Measurements from ENCODE around the gene MYH1. TPM values are rescaled to one million over a fixed set of nuclear protein-coding genes. Genes with fewer than 3 reads are reported as not detected.

MYH1 gene
- total and polyA plus RNA-seq, 2 experiments from 2014 or later: 0.10 to 0.11 TPM

DNA sequence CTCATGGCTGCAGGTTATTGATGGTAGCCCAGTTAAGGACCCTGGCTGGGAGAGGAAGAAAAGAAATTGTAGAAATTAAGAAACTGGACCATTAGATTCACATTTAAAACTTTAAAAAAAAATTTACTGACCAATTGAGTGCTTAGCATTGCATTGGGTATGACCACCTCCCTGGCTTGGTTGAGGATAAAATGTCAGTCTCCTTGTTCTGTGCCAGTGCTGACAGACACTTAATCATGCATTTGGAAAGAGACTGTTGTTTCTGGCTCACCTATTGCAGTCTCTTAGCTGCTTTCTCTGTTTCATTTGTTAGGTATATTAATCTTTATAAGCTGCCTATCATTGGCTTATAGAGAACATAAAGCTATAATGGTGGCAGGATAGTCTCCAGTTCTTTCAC, 1.7 kb downstream of the MYH1 start:
- Histone ChIP-seq H2AFZ (no peak overlapping the region), H3K9me3 (ENCODE audit: low read depth) (no peaks in the 10 kb centered on the region), H3K27me3 (replicated peaks; ENCODE audit: insufficient read depth) (peaks cover 11% of the 10 kb centered on the region; the same call in 1 of the 2 replicates), H3K36me3 (ENCODE audit: low read depth) (no peaks in the 10 kb centered on the region), H3K9ac (no peak overlapping the region), H4K20me1 (ENCODE audit: insufficient read depth) (no peaks in the 10 kb centered on the region), H3F3A (ENCODE audit: insufficient read depth) (no peaks in the 10 kb centered on the region), H3K4me1 (ENCODE audit: insufficient read depth) (no peaks in the 10 kb centered on the region), H3K79me2 (ENCODE audit: insufficient read depth) (no peaks in the 10 kb centered on the region), H3K27ac (no peak overlapping the region), H3K4me3 (no peak overlapping the region), H3K4me2 (ENCODE audit: unreplicated experiment) (no peak overlapping the region), H3K9me2 (ENCODE audit: insufficient read depth) (no peaks in the 10 kb centered on the region)
- TF ChIP-seq EZH2 (IDR thresholded peaks at IDR 0.05; ENCODE audit: insufficient read depth, poor library complexity, severe bottlenecking) (no peak), EZH2phosphoT487 (IDR thresholded peaks at IDR 0.05; ENCODE audit: insufficient read depth, low read depth) (no peak)
- in situ Hi-C loops (cut with MboI): no loop called here
- no peak for DNase-seq

DNA sequence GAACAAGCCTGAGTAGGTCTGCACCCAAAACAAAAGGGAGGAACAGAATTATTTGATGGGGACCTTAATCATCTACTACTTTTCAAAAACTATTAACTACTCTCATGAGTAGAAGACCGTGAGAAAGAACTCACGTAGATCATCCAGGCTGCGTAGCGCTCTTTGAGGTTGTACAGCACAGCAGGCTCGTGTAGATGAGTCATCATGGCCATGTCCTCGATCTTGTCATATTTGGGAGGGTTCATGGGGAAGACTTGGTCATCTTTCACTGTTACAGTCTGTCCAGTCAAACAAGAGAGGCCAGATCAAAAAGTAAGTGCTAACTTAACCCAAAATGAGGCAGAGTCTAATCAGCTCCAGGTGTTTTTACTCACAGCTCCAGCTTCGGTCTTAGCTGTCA, 2.3 kb downstream of the MYH1 start:
- no peak overlapping the region for H3K4me2 ChIP-seq (ENCODE audit: unreplicated experiment)
- H3K9me2 ChIP-seq (ENCODE audit: insufficient read depth): no peaks in the 10 kb centered on the region
- no peak overlapping the region for H3K27ac ChIP-seq
- H2AFZ ChIP-seq: no peak overlapping the region
- no peak for TF ChIP-seq EZH2 (IDR thresholded peaks at IDR 0.05; ENCODE audit: insufficient read depth, poor library complexity, severe bottlenecking)
- no peak for TF ChIP-seq EZH2phosphoT487 (IDR thresholded peaks at IDR 0.05; ENCODE audit: insufficient read depth, low read depth)
- H3K36me3 ChIP-seq (ENCODE audit: low read depth): no peaks in the 10 kb centered on the region
- H3F3A ChIP-seq (ENCODE audit: insufficient read depth): no peaks in the 10 kb centered on the region
- no peaks in the 10 kb centered on the region for H3K4me1 ChIP-seq (ENCODE audit: insufficient read depth)
- no peak overlapping the region for H3K9ac ChIP-seq
- no peaks in the 10 kb centered on the region for H3K79me2 ChIP-seq (ENCODE audit: insufficient read depth)
- in situ Hi-C loops (cut with MboI): no loop called here
- peaks cover 11% of the 10 kb centered on the region; the same call in 1 of the 2 replicates for H3K27me3 ChIP-seq (replicated peaks; ENCODE audit: insufficient read depth)
- WGBS, 2 experiments (ENCODE audit: low coverage in 1 of 2, low lambda C conversion rate in 2 of 2, missing lambda C conversion rate in 2 of 2): 56 to 57% methylated on average over 7 of the region's 7 CpGs
- no peaks in the 10 kb centered on the region for H4K20me1 ChIP-seq (ENCODE audit: insufficient read depth)
- no peaks in the 10 kb centered on the region for H3K9me3 ChIP-seq (ENCODE audit: low read depth)
- no peak for DNase-seq
- no peak overlapping the region for H3K4me3 ChIP-seq

DNA sequence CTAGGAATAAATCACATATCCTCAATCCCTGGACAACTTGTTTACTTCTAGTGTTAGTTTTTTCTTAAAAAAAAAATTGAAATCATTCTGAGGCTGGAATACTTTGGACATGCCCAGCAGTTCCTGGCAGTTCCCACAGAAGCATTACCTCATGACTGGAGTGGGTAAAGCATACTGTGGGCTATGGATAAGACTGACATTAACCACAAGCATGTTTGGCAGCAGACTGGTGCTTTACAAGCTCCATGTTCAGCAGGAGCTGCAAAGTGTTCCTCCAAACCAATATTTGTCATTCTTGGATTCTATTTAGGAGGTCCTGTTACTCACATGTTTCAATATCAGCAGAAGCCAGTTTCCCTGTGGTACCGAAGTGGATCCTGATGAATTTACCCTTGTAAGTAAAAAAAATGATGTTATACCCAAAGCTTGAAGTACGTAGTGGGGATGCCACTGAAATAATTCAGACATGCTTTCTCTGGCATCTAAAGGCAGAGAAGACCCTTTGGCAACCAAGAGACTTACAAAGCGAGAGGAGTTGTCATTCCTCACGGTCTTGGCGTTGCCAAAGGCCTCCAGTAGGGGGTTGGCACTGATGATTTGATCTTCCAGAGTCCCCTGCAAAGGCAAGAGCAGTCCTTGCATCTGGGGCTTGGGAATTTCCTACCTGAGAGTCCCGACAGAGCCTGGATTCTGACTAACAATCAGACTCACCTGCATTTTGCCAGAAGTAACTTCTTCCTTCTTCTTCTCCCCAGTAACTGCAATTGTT, 4.9 kb downstream of the MYH1 start:
- WGBS, 2 experiments (ENCODE audit: low coverage in 1 of 2, low lambda C conversion rate in 2 of 2, missing lambda C conversion rate in 2 of 2): 16 to 22% methylated on average over 6 of the region's 6 CpGs
- no peaks in the 10 kb centered on the region for H4K20me1 ChIP-seq (ENCODE audit: insufficient read depth)
- no peak overlapping the region for H3K9ac ChIP-seq
- H3K27ac ChIP-seq: no peak overlapping the region
- no peaks in the 10 kb centered on the region for H3K9me2 ChIP-seq (ENCODE audit: insufficient read depth)
- peak; percentile 38 for DNase-seq
- H3K27me3 ChIP-seq (replicated peaks; ENCODE audit: insufficient read depth): 0 out of 2 replicates have a peak, but pooled peaks cover 11% of the 10 kb centered on the region
- no peaks in the 10 kb centered on the region for H3K9me3 ChIP-seq (ENCODE audit: low read depth)
- in situ Hi-C loops (cut with MboI): no loop called here
- H3K36me3 ChIP-seq (ENCODE audit: low read depth): no peaks in the 10 kb centered on the region
- TF ChIP-seq EZH2phosphoT487 (IDR thresholded peaks at IDR 0.05; ENCODE audit: insufficient read depth, low read depth): no peak
- TF ChIP-seq EZH2 (IDR thresholded peaks at IDR 0.05; ENCODE audit: insufficient read depth, poor library complexity, severe bottlenecking): no peak
- H3K4me1 ChIP-seq (ENCODE audit: insufficient read depth): no peaks in the 10 kb centered on the region
- H3K4me3 ChIP-seq: no peak overlapping the region
- H2AFZ ChIP-seq: no peak overlapping the region
- H3K79me2 ChIP-seq (ENCODE audit: insufficient read depth): no peaks in the 10 kb centered on the region
- no peak overlapping the region for H3K4me2 ChIP-seq (ENCODE audit: unreplicated experiment)
- H3F3A ChIP-seq (ENCODE audit: insufficient read depth): no peaks in the 10 kb centered on the region

DNA sequence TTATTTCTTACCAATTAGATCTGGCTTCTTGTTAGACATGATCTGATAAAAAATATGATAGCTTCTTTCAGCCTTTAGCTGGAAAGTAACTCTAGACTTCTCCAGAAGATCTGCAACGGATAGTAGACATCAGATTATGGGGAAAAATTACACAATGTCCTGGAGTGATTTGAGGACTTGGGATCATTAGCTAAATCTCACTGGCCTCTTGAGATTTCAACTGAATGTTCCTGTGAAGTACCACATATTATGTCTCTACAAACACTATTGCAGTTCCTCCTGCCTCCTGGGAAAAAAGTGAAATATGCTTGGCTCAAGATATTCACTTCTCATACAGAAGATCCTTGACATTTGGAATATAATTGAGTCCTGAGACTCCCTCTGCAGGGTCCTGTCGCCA, 5.5 kb downstream of the MYH1 start:
- Histone ChIP-seq H3K4me3 (no peak overlapping the region), H3K9me3 (ENCODE audit: low read depth) (no peaks in the 10 kb centered on the region), H3K79me2 (ENCODE audit: insufficient read depth) (no peaks in the 10 kb centered on the region), H2AFZ (no peak overlapping the region), H3K27ac (no peak overlapping the region), H3K36me3 (ENCODE audit: low read depth) (no peaks in the 10 kb centered on the region), H3K4me1 (ENCODE audit: insufficient read depth) (no peaks in the 10 kb centered on the region), H3F3A (ENCODE audit: insufficient read depth) (no peaks in the 10 kb centered on the region), H3K27me3 (replicated peaks; ENCODE audit: insufficient read depth) (0 out of 2 replicates have a peak, but pooled peaks cover 7% of the 10 kb centered on the region), H3K9ac (no peak overlapping the region), H3K9me2 (ENCODE audit: insufficient read depth) (no peaks in the 10 kb centered on the region), H3K4me2 (ENCODE audit: unreplicated experiment) (no peak overlapping the region), H4K20me1 (ENCODE audit: insufficient read depth) (no peaks in the 10 kb centered on the region)
- in situ Hi-C loops (cut with MboI): no loop called here
- TF ChIP-seq EZH2 (IDR thresholded peaks at IDR 0.05; ENCODE audit: insufficient read depth, poor library complexity, severe bottlenecking) (no peak), EZH2phosphoT487 (IDR thresholded peaks at IDR 0.05; ENCODE audit: insufficient read depth, low read depth) (no peak)
- 2 to 3% methylated on average over 2 of the region's 2 CpGs for WGBS, 2 experiments (ENCODE audit: low coverage in 1 of 2, low lambda C conversion rate in 2 of 2, missing lambda C conversion rate in 2 of 2)
- no peak for DNase-seq

Data from GM23248 (cell line).